GM18507 (cell line): ENCODE results near the gene APBA1.
"Not testable (repeated sequence)": the region's sequence is repeated elsewhere in the genome, so short reads cannot be mapped to it uniquely, and the experiment has no call there.

ENCODE experiments used
- DNase-seq: peaks from one replicate; pipeline ENCODE4 v3.0.0; 2011; ENCODE audit warnings: low read depth; ENCODE audit not compliant: insufficient read length; ENCODE audit errors: extremely low spot score
- FAIRE-seq: peaks from 2 replicates; lab custom pipeline; 2011; peaks lifted over from hg19 to GRCh38; lab: Jason Lieb, UNC

Gene APBA1

DNA sequence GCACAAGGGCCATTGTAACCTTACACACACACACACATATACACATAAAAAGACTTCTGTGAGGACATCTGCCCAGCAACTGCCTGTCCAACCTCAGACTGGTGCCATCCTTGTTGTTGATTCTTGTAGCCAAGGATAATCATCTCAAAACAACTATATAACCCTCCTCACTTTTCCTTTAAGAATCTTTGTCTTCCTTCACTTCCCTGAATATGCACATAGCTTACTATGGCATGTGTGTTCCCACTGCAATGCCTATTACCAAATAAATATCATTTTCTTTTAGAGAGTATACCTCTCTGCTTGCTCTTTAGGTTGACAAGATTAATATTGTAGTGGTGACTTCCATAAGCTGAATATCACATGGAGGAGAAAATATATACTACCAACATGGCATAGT, 55.2 kb downstream of the APBA1 start:
- FAIRE-seq (no peak), DNase-seq (no peak)

DNA sequence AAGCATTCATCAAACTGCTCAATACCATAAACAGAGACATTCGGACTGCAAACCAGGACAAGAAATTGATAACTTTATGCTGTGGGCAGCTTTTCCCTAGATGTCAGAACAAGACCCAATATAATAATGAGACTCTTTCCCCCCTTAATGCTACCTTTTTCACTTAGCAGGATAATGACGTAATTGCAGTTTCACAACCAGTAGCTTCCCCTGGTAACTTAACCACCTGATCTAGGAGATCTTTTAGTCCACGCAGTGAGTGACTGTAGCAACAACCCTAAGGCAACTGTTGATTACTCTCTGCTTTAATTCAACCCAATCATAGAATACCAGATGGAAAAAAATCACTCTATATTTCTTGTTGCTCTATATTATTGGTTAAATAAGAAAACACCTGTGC, 56.3 kb downstream of the APBA1 start:
- FAIRE-seq = no peak
- no peak for DNase-seq

DNA sequence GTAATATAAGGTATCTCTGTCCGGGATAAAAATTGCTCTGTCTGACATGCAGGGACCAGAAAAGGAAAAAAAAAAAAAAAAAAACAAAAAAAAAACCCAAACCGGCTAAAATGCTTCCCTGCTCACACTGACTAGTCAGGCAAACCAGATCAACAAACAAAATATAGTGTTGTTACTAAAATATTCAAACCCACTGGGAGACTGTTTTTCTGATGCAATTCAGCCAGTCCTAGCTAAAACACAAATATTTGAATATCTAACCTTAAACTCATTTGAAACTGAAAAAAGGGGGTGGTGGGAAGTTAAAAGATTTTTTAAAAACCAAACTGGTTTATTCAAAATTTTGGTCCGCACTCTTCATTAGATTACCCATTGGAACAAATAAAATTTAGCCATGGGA, 61.0 kb downstream of the APBA1 start:
- FAIRE-seq (no peak), DNase-seq (no peak)

DNA sequence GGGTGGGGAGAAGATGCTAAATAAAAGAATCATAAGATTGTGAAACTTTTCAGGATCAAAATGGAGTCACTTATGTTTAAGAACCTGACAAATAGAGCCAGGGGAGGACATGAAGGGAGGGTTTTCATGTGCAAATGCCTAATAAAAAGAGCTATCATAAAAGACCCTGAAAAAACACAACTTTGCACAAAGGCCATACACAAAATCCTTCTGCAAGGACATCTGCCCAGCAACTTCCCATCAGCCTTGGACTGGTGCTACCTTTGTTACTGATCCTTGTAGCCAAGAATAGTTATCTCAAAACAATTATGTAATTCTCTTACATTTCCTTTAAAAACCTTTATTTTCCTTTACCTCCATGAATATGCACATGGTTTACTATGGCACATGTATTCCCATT, 63.0 kb downstream of the APBA1 start:
- no peak for FAIRE-seq
- DNase-seq = no peak

DNA sequence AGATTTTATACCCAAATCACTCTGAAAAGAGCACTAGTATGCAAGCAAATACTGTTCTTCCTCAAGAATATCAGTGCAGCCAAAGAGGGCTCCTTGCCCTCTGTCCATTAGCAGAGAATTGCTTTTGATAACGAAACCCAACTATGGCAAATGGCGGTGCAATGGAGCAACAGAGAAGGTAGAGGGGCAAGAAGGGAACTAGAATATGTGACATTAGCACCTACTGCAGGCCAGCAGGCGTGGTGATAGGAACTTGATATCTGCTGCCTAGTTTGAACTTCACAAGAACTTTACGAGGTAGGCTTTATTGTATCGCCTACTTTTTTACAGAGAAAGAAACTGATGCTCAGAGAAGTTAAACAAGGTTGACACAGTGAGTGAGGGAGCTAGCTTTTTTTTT, 66.1 kb downstream of the APBA1 start:
- FAIRE-seq (no peak), DNase-seq (no peak)

DNA sequence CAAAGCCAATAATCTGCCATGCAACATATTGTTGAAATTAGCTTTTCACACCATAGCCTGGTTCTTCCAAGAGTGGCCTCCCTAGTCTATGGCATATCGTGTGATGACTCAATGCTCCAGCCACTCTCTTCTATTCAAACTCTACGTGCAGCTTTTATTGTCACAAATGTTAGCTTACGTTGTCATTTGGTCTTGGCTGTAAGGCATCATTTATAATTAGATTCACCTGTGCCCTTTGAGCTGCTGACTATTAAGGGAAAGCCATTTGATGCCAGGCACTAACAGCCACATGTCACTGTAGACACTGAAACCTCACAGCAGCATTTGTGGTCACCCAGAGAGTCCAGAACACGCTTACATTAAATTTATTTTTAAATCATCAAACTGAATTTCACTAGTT, 66.8 kb downstream of the APBA1 start:
- no peak for DNase-seq

DNA sequence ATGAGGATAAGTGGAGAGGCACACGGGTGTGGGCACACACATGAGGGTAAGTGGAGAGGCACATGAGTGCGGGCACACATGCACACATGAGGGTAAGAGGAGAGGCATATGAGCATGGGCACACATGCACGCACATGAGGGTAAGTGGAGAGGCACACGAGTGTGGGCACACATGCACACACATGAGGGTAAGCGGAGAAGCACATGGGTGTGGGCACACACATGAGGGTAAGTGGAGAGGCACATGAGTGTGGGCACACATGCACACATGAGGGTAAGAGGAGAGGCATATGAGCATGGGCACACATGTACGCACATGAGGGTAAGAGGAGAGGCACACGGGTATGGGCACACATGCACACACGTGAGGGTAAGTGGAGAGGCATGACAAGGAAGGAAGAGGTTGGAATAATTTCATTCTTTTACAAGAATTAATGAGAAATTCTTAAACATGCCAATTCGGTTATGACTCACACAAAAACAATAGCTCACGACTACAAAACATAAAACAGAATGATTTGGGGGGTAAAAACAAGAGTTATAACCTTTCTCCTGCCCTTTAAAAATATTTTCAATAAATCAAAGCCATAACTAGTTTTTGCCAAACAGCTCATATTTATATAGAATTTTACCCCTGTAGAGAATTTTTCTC, 67.5 kb downstream of the APBA1 start:
- FAIRE-seq = no peak
- no peak for DNase-seq

More for the DNA sequence above, 66.8 kb downstream of the APBA1 start:
- FAIRE-seq = no peak

DNA sequence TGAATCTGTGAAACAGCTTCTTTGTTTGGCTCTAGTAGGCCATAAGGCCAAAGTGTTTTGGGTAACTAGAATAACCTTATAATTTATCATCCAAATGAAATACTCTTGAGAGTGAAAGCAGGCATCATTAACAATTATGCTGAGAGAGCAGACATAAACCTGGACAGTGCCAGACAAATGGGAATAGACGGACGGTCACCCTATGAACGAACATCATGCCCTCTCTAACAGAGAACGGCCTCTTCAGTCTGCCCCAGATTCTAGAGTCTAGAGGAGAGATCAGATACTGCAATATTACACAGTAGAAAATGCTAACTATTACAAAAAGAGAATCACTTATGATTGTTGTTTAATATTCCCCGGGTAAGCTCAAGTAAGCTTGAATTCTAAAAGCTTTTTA, 68.5 kb downstream of the APBA1 start:
- DNase-seq (no peak), FAIRE-seq (no peak)

DNA sequence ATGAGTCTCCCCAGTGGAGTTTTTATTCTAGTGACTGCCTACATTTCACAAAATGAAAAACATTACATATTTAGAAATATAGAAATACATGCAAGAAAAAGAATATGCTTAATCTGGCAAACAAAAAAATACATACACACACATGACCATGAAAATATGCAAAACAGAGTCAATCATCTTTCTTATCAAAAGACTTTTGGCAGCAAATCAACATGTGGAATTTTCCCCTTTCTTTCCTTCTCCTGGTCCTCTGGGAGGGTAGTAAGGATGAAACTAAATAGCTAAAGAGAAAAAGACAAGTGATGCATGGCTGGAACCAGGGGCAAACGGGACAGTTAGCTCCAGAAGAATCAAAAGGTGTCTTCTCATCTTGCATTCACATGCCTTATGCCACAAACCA, 69.4 kb downstream of the APBA1 start:
- DNase-seq (no peak), FAIRE-seq (no peak)

DNA sequence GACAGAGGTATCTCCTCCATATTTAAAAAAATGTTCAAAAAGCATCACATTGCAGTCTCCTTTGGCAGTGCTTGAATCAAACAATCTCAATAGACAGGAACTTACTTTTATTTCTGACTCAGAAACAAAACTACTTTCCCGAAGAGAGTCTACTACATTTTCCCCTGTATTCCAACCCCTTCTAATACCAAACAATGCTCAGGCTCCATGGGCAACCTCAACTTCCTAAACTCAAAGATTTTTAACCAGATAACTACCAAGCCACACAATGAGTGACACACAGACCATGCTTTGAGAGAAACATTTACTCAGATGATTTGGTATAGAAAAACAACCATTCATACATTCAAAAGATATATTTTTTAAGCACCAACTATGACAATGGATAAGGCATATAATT, 70.5 kb downstream of the APBA1 start:
- DNase-seq (no peak), FAIRE-seq (no peak)

DNA sequence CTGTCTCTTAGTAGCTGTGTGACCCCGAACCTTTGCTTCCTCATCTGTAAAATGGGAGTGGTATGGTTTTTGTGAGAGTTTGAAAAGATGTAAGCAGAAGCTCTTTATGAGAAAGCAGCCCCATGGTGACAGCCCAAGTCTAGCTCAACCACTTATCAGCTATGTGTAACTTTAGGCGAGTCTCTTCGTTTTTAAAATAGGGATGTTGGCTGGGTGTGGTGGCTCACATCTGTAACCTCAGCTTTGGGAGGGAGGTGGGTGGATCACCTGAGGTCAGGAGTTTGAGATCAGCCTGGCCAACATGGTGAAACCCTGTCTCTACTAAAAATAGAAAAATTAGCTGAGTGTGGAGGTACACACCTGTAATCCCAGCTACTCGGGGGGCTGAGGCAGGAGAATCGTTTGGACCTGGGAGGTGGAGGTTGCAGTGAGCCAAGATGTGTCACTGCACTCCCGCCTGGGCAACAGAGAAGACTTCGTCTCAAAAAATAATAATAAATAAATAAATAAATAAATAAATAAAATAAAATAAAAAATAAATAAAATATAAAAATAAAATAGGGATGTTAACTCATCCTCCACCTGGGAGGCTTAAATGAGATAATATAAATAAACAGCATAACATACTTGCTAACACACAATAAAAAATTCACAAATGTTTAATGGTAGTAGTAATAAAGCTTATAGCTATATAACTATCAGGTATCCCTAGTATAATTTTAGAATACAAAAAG, 71.7 kb downstream of the APBA1 start:
- DNase-seq (no peak), FAIRE-seq (no peak)

DNA sequence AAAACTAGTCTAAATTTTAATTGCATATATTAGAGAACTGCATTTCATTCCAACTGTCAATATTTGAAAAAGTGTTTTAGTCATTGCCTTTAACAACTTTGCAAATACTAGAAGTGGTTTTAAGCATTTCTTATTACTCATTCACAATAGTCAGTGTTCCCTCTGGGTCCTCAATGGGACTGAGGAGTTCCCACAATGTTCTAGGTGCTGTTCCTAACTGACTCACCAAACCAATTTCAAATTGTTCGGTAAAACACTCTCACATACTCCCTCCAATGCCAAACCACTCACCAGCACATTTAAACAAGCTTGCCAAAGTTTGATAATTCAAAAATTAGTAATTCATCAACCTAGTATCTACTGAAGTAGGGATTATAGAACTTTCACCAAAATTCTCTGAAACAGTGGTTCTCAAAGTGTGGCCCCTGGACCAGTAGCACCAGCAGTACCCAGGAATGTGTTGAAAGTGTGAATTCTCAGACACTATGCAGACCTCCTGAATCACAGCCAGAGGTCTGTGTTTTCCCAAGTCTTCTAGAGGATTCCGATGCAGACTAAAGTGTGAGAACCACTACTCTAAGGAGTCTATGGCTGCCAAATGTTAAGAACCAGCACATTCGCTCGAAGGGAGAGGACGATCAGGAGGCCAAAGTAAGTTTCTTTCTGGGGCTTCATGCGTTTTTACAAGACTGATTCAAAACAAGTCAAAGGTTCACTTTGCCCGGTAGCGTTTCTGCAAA, 72.8 kb downstream of the APBA1 start:
- FAIRE-seq (no peak), DNase-seq (no peak)

DNA sequence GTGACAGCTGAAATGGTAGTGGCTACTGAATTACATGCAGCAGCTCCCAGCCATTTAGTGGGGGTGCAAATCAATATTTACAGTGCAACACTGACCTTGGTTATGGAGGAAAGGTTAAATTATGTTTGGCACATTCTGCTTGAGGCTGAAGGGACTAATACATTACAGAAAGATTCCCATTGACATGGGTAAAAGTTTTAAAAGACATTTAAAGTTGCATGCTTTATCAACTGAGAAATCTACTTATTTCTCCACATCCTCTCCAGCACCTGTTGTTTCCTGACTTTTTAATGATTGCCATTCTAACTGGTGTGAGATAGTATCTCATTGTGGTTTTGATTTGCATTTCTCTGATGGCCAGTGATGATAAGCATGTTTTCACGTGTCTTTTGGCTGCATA, 75.3 kb downstream of the APBA1 start:
- not testable (repeated sequence) for DNase-seq, FAIRE-seq

DNA sequence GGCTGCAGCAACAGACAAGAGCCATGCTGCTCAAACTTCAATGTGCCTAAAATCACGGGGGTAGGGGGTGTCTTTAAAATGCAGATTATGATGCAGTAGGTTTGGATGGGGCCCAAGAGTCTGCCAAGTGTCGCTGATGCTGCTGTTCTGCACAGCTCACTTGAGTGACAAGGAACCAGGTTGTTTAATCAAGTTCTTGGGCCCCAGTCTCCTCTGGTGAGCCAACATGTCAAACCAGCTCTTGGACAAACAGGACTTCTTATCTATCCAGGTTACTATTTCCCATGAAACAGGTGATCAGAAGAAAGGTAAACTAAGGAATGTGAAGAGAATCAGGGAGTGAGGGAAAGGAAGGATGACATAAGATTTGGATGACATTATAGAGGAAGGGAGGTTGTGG, 78.0 kb downstream of the APBA1 start:
- DNase-seq (no peak), FAIRE-seq (no peak)

DNA sequence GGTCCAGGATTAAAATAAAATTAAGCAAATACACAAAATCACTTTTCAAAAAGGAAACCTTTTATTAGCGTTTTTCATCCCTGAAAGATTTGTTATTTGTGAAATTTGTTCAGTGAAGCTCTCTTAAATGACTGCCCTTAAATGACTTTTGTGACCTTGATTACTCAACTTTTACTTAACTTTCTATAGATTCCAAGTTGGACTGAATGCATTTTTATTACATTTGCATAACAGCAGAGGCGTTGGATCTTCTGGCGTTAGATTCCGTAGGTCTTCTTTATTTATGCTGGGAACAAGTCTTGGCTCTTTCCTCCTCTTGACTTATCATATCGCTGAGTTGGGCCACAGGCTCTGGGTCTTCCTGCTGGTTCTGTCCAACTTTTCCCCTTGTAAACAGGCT, 78.4 kb downstream of the APBA1 start:
- no peak for FAIRE-seq
- no peak for DNase-seq

DNA sequence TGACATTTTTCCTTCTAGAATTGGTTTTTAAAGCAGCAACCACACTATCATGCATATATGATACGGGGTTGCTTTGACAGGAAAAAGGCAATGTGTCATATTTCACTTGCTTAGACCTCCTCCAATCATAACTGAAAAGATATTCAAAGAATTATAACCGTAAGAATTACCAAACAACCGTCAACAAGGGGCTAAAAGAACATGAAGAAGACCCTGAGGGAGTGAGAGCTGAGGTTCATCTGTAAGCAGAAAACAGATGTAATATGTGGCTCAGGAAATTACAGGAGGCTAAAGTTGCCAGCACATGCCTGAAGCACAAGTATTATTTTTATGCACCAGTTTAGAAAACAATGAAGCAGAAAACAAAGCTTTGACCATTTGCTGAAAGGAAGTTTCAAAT, 78.9 kb downstream of the APBA1 start:
- FAIRE-seq = no peak

DNA sequence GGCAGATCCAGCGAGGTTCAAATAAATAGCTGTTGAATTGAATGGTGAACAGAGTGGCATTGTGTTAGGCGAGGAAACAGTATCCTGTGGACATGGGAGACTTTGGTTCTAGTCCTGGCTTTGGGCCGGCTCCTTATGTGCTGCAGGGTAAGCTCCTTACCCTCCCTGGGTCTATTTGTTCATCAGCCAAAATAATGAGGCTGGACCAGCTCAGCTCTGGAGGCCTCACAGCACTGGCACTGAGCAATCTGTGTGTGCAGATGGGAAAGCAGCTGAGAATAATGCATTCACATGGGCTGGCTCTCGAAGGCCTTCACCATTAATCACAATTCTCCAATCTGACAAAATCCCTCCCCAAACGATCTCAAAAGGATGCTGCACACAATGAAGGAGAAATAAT, 81.9 kb downstream of the APBA1 start:
- no peak for DNase-seq
- FAIRE-seq = no peak

More for the DNA sequence above, 78.9 kb downstream of the APBA1 start:
- no peak for DNase-seq

DNA sequence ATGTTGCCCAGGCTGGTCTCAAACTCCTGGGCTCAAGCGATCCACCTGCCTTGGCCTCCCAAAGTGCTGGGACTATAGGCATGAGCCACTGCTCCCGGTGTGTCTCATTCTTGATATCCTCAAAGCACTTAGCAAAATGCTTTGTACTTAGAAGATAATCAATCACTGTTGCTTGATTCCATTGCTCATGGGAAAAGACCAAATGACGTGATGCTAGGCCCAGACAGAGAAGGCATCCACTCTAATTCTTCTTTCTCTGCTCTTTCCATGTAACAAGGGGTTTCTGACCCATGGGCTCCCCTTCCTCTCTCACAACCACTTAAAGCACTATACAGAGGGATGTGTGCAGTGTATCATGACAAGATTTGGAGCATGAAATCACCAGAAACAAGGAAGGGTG, 83.0 kb downstream of the APBA1 start:
- DNase-seq (no peak), FAIRE-seq (no peak)

DNA sequence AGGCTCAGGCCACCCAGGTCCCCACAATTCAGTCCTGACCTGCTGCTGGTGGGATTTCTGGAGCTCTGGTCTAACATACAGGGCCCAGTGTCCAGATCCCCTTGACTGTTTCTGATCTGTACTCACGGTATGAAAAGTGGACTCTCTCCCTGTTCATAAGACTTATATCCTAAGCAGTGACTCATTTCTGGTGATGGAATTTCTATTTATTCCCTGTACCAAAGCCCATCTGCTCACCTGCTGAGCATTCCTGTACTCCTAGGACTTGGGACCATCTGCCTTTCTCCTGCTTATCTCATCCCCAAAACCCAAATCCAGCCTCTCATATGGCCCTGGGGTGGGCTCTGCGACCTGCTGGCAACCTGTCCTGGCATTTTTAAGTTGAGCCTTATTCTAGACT, 86.6 kb downstream of the APBA1 start:
- no peak for DNase-seq
- FAIRE-seq = no peak

DNA sequence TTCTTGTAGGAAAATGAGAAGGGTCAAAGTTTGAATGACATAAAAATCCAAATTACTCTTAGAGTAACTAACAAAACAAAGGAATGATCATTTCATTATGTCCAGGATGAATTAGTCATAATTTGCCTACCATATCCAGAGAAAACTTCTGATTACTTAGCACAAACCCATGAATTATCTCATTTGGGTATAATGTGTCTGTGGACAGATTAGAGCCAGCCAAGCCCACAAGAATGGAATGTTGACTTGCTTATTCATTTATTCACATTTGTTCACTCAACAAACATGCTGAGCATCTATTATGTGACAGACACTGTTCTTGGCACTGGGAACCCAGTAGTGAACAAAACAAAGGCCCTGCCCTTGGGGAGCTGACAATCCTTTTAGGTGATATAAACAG, 87.4 kb downstream of the APBA1 start:
- no peak for FAIRE-seq

More for the DNA sequence above, 87.4 kb downstream of the APBA1 start:
- DNase-seq = no peak
